Measurements from ENCODE around the gene L2HGDH. TPM values are rescaled to one million over a fixed set of nuclear protein-coding genes. Genes with fewer than 3 reads are reported as not detected.

Gene L2HGDH
- total RNA-seq, 1 experiment from 2014 or later = 31.6 TPM

DNA sequence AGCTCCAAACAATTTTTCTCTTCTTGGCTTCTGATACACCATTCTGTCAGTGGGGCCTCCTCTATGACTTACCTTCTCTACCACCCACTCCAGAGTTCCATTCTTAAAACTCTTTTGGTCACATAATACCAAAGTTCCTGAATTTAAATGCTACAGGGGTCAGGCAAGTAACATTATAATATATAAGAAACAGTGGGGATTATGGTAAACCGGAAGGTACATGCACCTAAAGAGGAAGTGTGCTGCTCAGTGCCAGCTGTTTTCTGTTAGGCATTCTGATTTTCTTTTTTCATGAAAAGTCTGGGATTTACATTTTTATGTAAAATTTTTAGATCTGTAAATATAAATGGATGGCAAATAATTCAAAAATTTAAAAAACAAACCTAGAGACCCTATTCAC is 120.5 kb downstream of the L2HGDH start:
- in situ Hi-C loops (cut with HindIII; ENCODE audit: low sequenced_read_pairs) = no loop called here
- DNase-seq (ENCODE audit: low spot score) = no peak

Other genes starting within 250 kb of the L2HGDH start
- 4.4 and 8.9 TPM in 2 replicates for gene VCPKMT, start 195.7 kb downstream of the L2HGDH start, total RNA-seq (2014; rRNA removed; shearing (Covaris generic))
- 7.9 and 20.0 TPM in 2 replicates for gene SOS2, start 80.7 kb downstream of the L2HGDH start, total RNA-seq (2014; rRNA removed; shearing (Covaris generic))
- gene DMAC2L, start 95 bp upstream of the L2HGDH start, total RNA-seq (2014; rRNA removed; shearing (Covaris generic)) = 8.8 and 31.0 TPM in 2 replicates
- 0.27 and 0.80 TPM in 2 replicates for gene CDKL1, start 84.7 kb upstream of the L2HGDH start, total RNA-seq (2014; rRNA removed; shearing (Covaris generic))
- gene MAP4K5, start 220.3 kb upstream of the L2HGDH start, total RNA-seq (2014; rRNA removed; shearing (Covaris generic)) = 29.1 and 57.1 TPM in 2 replicates
- 2.8 TPM in 1 of 2 replicates, not detected in the other for gene ATL1, start 247.9 kb upstream of the L2HGDH start, total RNA-seq (2014; rRNA removed; shearing (Covaris generic))